Trophoblast cell (in vitro differentiated cells and primary cell): ENCODE data around the gene THBS2.

Experiments used
- DNase-seq, 2 donors: peaks; one replicate each; pipeline ENCODE4 v3.0.0-alpha.2; 2016
- H2AFZ ChIP-seq: 2 replicates; pipeline ENCODE4 v1.6.1; 2013; ENCODE audit warnings: low read length, moderate library complexity, mild to moderate bottlenecking; ENCODE audit not compliant: insufficient read depth, poor library complexity
- H2AK5ac ChIP-seq: 2 replicates; pipeline ENCODE4 v1.6.1; 2013; ENCODE audit warnings: mild to moderate bottlenecking, low read length
- H2BK120ac ChIP-seq: 2 replicates; pipeline ENCODE4 v1.6.1; 2013; ENCODE audit warnings: low read length, mild to moderate bottlenecking, moderate library complexity; ENCODE audit not compliant: insufficient read depth, poor library complexity
- H2BK12ac ChIP-seq: 2 replicates; pipeline ENCODE4 v1.6.1; 2013; ENCODE audit warnings: mild to moderate bottlenecking, low read length, moderate library complexity
- H2BK5ac ChIP-seq: 2 replicates; pipeline ENCODE4 v1.6.1; 2013; ENCODE audit warnings: low read length, low read depth, moderate library complexity, mild to moderate bottlenecking; ENCODE audit not compliant: poor library complexity
- H3K14ac ChIP-seq: 2 replicates; pipeline ENCODE4 v1.6.1; 2013; ENCODE audit warnings: mild to moderate bottlenecking, low read length
- H3K18ac ChIP-seq: 2 replicates; pipeline ENCODE4 v1.6.1; 2013; ENCODE audit warnings: mild to moderate bottlenecking, low read length
- H3K23ac ChIP-seq: 2 replicates; pipeline ENCODE4 v1.6.1; 2013; ENCODE audit warnings: low read length
- H3K27ac ChIP-seq: 2 replicates; pipeline ENCODE4 v1.5.1; 2013; ENCODE audit warnings: low read depth, mild to moderate bottlenecking, inconsistent platforms, low read length, moderate library complexity
- H3K27me3 ChIP-seq: 2 replicates; pipeline ENCODE4 v1.6.1; 2013; ENCODE audit warnings: inconsistent platforms, mild to moderate bottlenecking, low read length, moderate library complexity; ENCODE audit not compliant: insufficient read depth
- H3K36me3 ChIP-seq, 2 experiments: 1 replicate in 1 of 2; 2 replicates in 1 of 2; pipeline ENCODE4 v1.6.1; 2013; ENCODE audit warnings: low read length in 2 of 2, mild to moderate bottlenecking in 2 of 2, moderate library complexity in 1 of 2; ENCODE audit not compliant: insufficient read depth in 2 of 2, control insufficient read depth in 1 of 2
- H3K4ac ChIP-seq: 2 replicates; pipeline ENCODE4 v1.6.1; 2013; ENCODE audit warnings: low read depth, mild to moderate bottlenecking, low read length, moderate library complexity
- H3K4me1 ChIP-seq, 2 experiments: 1 replicate in 1 of 2; 2 replicates in 1 of 2; pipeline ENCODE4 v1.6.1; 2013; ENCODE audit warnings: low read length in 2 of 2, mild to moderate bottlenecking in 2 of 2, moderate library complexity in 1 of 2; ENCODE audit not compliant: insufficient read depth in 2 of 2, control insufficient read depth in 1 of 2
- H3K4me2 ChIP-seq: 2 replicates; pipeline ENCODE4 v1.6.1; 2013; ENCODE audit warnings: inconsistent platforms, mild to moderate bottlenecking, low read length, moderate library complexity
- H3K4me3 ChIP-seq: 2 replicates; pipeline ENCODE4 v1.5.1; 2013; ENCODE audit warnings: mild to moderate bottlenecking, low read depth, low read length, inconsistent platforms
- H3K79me1 ChIP-seq: one replicate; pipeline ENCODE4 v1.6.1; 2013; ENCODE audit warnings: low read length
- H3K79me2 ChIP-seq: 2 replicates; pipeline ENCODE4 v1.6.1; 2013; ENCODE audit warnings: low read length, mild to moderate bottlenecking; ENCODE audit not compliant: control insufficient read depth, insufficient read depth, poor library complexity
- H3K9ac ChIP-seq: 2 replicates; pipeline ENCODE4 v1.6.1; 2013; ENCODE audit warnings: mild to moderate bottlenecking, low read length
- H3K9me3 ChIP-seq: 2 replicates; pipeline ENCODE4 v1.6.1; 2013; ENCODE audit warnings: low read depth, mild to moderate bottlenecking, control low read depth, inconsistent platforms, low read length; ENCODE audit not compliant: insufficient read depth
- H4K12ac ChIP-seq: 2 replicates; pipeline ENCODE4 v1.6.1; 2013; ENCODE audit warnings: low read depth, mild to moderate bottlenecking, low read length, moderate library complexity
- H4K8ac ChIP-seq: 2 replicates; pipeline ENCODE4 v1.6.1; 2013; ENCODE audit warnings: low read depth, mild to moderate bottlenecking, low read length, moderate library complexity
- H4K91ac ChIP-seq: one replicate; pipeline ENCODE4 v1.6.1; 2013; ENCODE audit warnings: low read depth, mild to moderate bottlenecking, low read length, moderate library complexity
- WGBS: extraction: QIAGEN DNeasy Blood & Tissue Kit; methylation state at CpG from one replicate; pipeline ENCODE4 v1.1.7; 2013; ENCODE audit warnings: missing lambda C conversion rate; ENCODE audit not compliant: insufficient read length, insufficient coverage; ENCODE audit errors: extremely low coverage; 5-methylcytosine and 5-hydroxymethylcytosine counted together

THBS2 gene

DNA sequence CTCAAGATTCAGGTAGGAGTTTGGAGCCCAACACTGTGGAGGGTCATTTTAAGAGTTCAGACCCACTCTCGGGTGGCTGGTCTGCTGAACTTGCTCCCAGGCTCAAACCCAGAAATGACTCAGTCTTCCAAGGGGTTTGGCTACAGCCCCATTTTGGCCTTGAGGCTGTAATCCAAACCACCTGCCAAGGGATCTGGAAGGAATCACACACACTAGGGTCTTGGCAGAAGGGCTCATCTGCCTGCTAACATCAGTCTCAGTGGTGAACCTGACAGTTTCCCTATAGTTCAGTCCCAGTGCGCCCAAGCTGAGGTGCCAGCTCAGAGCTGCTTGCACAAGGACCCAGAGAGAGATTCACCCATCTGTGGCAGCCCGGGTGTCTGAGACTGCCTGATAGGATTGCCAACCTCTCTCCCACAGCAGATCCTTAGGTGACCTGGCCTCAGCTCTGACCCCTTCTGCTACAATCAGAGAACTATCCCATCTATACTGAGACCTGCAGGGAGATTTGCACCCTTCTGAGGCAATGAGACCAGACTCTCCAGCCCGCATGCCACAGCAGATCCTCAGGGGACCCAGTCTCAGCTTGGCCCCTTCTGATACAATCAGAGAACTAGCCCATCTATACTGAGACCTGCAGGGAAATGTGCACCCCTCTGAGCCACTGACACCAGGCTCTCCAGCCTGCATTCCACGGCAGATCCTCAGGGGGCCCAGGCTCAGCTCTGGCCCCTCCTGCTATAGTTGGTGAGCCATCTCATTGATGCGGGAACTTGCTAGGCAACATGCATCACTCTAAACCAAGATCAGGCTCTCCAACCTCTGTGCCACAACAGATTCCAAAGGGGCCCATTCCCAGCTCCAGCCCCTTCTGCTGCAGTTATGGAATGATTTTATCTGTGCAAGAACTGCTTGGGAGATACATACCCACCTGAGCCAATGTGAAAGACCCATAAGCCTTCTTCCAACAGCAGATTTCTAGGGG, 48.2 kb downstream of the THBS2 start:
- H2AK5ac ChIP-seq, result no peak overlapping the region
- H3K4me3 ChIP-seq, result no peak overlapping the region
- no peak overlapping the region for H2BK12ac ChIP-seq
- no peak overlapping the region for H3K18ac ChIP-seq
- H2BK5ac ChIP-seq, result no peak overlapping the region
- H2AFZ ChIP-seq, result no peak overlapping the region
- H3K4me2 ChIP-seq, result no peak overlapping the region
- no peak overlapping the region for H4K91ac ChIP-seq
- H3K23ac ChIP-seq, result no peak overlapping the region
- H3K9ac ChIP-seq, result no peak overlapping the region
- no peaks in the 10 kb centered on the region for H3K79me1 ChIP-seq
- H3K4ac ChIP-seq, result no peak overlapping the region
- DNase-seq, result no peak
- H3K14ac ChIP-seq, result no peak overlapping the region
- no peaks in the 10 kb centered on the region for H3K27me3 ChIP-seq
- H4K12ac ChIP-seq, result no peak overlapping the region
- peaks cover 4% of the 10 kb centered on the region for H3K9me3 ChIP-seq
- no peak overlapping the region for H2BK120ac ChIP-seq
- no peaks in the 10 kb centered on the region for H3K36me3 ChIP-seq
- WGBS, result no CpG with 5 or more reads among the region's 6 CpGs
- no peaks in the 10 kb centered on the region for H3K4me1 ChIP-seq
- no peak overlapping the region for H3K27ac ChIP-seq
- no peaks in the 10 kb centered on the region for H3K79me2 ChIP-seq
- no peak overlapping the region for H4K8ac ChIP-seq

DNA sequence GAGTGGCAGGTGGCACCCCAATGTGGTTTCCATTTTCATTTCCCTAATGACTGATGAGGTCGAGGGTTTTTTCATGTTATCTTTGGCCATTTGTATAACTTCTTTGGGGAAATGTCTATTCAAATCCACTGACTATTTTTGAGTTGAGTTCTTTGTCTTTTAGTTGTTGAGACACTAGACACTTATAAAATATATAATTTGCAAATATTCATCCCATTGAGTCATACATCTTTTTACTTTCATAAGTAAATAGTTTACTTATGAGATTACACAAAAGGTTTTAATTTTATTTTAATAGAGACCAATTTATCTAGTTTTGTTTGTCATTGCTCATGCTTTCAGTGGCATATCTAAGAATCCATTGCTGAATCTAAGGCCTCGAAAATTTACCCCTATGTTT, 49.5 kb downstream of the THBS2 start:
- no peak overlapping the region for H2BK5ac ChIP-seq
- H2BK12ac ChIP-seq, result no peak overlapping the region
- no peak overlapping the region for H2BK120ac ChIP-seq
- no peaks in the 10 kb centered on the region for H3K79me2 ChIP-seq
- DNase-seq, result no peak
- no peak overlapping the region for H2AFZ ChIP-seq
- H4K8ac ChIP-seq, result no peak overlapping the region
- H3K4me2 ChIP-seq, result no peak overlapping the region
- H3K18ac ChIP-seq, result no peak overlapping the region
- no peak overlapping the region for H3K23ac ChIP-seq
- no peaks in the 10 kb centered on the region for H3K36me3 ChIP-seq
- H3K14ac ChIP-seq, result no peak overlapping the region
- no peaks in the 10 kb centered on the region for H3K79me1 ChIP-seq
- WGBS, result no CpG with 5 or more reads among the region's 2 CpGs
- no peaks in the 10 kb centered on the region for H3K4me1 ChIP-seq
- H3K27me3 ChIP-seq, result no peaks in the 10 kb centered on the region
- H4K91ac ChIP-seq, result no peak overlapping the region
- no peak overlapping the region for H3K9ac ChIP-seq
- no peak overlapping the region for H3K27ac ChIP-seq
- H2AK5ac ChIP-seq, result no peak overlapping the region
- H3K4me3 ChIP-seq, result no peak overlapping the region
- H3K4ac ChIP-seq, result no peak overlapping the region
- peaks cover 6% of the 10 kb centered on the region for H3K9me3 ChIP-seq
- no peak overlapping the region for H4K12ac ChIP-seq

DNA sequence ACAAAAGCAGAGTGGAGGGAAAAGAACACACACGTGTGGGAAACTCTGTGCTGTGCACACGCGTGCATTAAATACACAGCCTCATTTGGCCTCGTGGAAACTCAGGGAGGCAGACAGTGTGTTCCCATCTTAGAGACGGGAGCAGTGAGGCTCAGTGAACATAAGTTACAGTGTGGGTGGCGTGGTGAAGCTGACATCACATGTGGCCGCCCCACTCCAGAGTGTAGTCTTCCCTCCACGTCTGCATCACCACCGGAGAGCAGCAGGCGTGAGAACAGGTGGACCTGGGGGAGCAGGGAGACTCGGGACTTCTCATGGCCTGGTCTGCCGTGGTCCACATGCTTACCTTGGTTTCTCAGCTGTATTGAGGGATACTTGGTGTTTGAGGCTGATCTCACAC, 51.7 kb downstream of the THBS2 start:
- Histone ChIP-seq H3K4me2 (no peak overlapping the region), H3K79me2 (no peaks in the 10 kb centered on the region), H3K27me3 (no peaks in the 10 kb centered on the region), H2AK5ac (no peak overlapping the region), H3K79me1 (no peaks in the 10 kb centered on the region), H3K9me3 (peaks cover 6% of the 10 kb centered on the region), H3K23ac (no peak overlapping the region), H3K18ac (no peak overlapping the region), H2BK120ac (no peak overlapping the region), H4K91ac (no peak overlapping the region), H3K4me3 (no peak overlapping the region), H3K14ac (no peak overlapping the region), H4K8ac (no peak overlapping the region), H2BK12ac (no peak overlapping the region), H3K36me3 (no peaks in the 10 kb centered on the region), H3K27ac (no peak overlapping the region), H4K12ac (no peak overlapping the region), H3K4ac (no peak overlapping the region), H3K4me1 (no peaks in the 10 kb centered on the region), H2BK5ac (no peak overlapping the region), H2AFZ (no peak overlapping the region), H3K9ac (no peak overlapping the region)
- DNase-seq, result no peak
- no CpG with 5 or more reads among the region's 12 CpGs for WGBS

DNA sequence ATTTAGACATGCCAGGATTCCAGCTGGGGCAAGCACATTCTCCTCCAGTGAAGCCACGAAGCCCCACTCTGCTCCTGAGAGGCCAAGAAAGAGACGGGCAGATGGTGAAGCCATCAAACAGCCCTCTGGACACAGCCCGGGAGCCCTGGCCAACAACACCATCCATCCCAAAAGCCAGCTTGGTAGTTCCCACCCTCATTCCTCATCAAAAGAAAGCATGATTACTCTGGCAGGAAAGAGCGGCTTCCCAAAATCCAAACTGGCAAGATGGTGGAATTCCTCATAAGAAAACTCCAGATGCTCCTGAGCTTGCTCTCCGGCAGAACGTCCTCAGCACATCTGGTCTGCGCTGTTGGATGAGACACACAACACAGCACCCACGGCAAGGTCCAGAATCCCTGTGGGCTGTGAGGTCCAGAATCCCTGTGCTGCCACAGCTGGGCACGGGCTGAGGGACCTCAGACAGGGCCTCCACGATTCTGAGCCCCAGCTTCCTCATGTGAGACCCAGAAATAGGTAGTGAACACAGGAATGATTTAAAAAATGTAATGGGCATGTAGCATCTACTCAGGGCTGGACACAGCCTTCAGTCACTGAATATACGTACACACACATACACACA, 52.6 kb downstream of the THBS2 start:
- H3K79me1 ChIP-seq, result no peaks in the 10 kb centered on the region
- H3K4me3 ChIP-seq, result no peak overlapping the region
- H3K27me3 ChIP-seq, result no peaks in the 10 kb centered on the region
- DNase-seq, result no peak
- peaks cover 5% of the 10 kb centered on the region for H3K9me3 ChIP-seq
- H2AK5ac ChIP-seq, result no peak overlapping the region
- no peaks in the 10 kb centered on the region for H3K4me1 ChIP-seq
- no peak overlapping the region for H2AFZ ChIP-seq
- H2BK5ac ChIP-seq, result no peak overlapping the region
- H3K14ac ChIP-seq, result no peak overlapping the region
- H4K8ac ChIP-seq, result no peak overlapping the region
- H3K4ac ChIP-seq, result no peak overlapping the region
- H4K12ac ChIP-seq, result no peak overlapping the region
- H3K9ac ChIP-seq, result no peak overlapping the region
- H3K27ac ChIP-seq, result no peak overlapping the region
- no peak overlapping the region for H3K18ac ChIP-seq
- no peak overlapping the region for H2BK120ac ChIP-seq
- no peak overlapping the region for H4K91ac ChIP-seq
- H3K23ac ChIP-seq, result no peak overlapping the region
- H3K79me2 ChIP-seq, result no peaks in the 10 kb centered on the region
- H3K4me2 ChIP-seq, result no peak overlapping the region
- H3K36me3 ChIP-seq, result no peaks in the 10 kb centered on the region
- H2BK12ac ChIP-seq, result no peak overlapping the region
- WGBS, result no CpG with 5 or more reads among the region's 11 CpGs
